Astrocyte of the spinal cord (primary cell): ENCODE measurements around the gene TRAPPC5.

Source experiments
- DNase-seq: peaks from one replicate; pipeline ENCODE4 v3.0.0; 2011; ENCODE audit warnings: low read depth, low spot score
- H3K4me3 ChIP-seq: 2 replicates; pipeline ENCODE4 v1.5.1; 2011; ENCODE audit warnings: low read depth, mild to moderate bottlenecking, low read length, moderate library complexity
- CTCF ChIP-seq: IDR thresholded peaks from 2 replicates; pipeline ENCODE4 v1.5.1; 2012; ENCODE audit warnings: low read depth, mild to moderate bottlenecking, low read length, inconsistent platforms
- in situ Hi-C: cut with HindIII; loops from 2 replicates; pipeline ENCODE4 v1.10.0; 2017; ENCODE audit warnings: low sequenced_read_pairs

The TRAPPC5 gene

DNA sequence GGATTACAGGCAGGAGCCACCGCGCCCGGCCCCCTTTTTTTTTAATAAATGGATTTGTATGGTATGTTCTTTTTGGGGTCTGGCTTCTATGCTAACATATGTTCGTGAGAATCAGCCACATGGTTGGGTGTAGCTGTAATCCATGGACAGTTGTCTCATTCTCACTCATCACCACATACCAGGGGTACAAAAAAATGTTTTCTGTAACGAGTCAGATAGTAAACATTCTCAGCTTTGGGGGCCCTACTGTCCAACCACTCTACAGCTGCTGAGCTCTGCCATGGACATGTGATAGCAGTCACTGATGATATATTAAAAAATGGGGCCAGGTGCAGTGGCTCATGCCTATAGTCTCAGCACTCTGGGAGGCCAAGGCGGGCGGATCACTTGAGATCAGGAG, 16.9 kb upstream of the TRAPPC5 start:
- in situ Hi-C loops = no loop called here

GRCh38 chr19:7665076-7665475, 15.6 kb upstream of the TRAPPC5 start:
- in situ Hi-C loops = no loop called here
- DNase-seq = no peak
- no peak for TF ChIP-seq CTCF
- no peak overlapping the region for H3K4me3 ChIP-seq

More for the DNA sequence above, 16.9 kb upstream of the TRAPPC5 start:
- no peak overlapping the region for H3K4me3 ChIP-seq
- no peak for DNase-seq
- no peak for TF ChIP-seq CTCF

GRCh38 chr19:7668842-7669241, 11.8 kb upstream of the TRAPPC5 start, which contains the start of gene RETN:
RETN (plus strand) TSS chr19:7669049; CDS start chr19:7669327, 278 bp downstream.
- no peak within 1 kb of the TSS for H3K4me3 ChIP-seq

GRCh38 chr19:7669641-7670040, 11.0 kb upstream of the TRAPPC5 start:
- no peak overlapping the region for H3K4me3 ChIP-seq
- no peak for DNase-seq
- in situ Hi-C loops = no loop called here

More at GRCh38 chr19:7668842-7669241, 11.8 kb upstream of the TRAPPC5 start, which contains the start of gene RETN:
- DNase-seq = no peak
- TF ChIP-seq CTCF = no peak
- in situ Hi-C loops = no loop called here

DNA sequence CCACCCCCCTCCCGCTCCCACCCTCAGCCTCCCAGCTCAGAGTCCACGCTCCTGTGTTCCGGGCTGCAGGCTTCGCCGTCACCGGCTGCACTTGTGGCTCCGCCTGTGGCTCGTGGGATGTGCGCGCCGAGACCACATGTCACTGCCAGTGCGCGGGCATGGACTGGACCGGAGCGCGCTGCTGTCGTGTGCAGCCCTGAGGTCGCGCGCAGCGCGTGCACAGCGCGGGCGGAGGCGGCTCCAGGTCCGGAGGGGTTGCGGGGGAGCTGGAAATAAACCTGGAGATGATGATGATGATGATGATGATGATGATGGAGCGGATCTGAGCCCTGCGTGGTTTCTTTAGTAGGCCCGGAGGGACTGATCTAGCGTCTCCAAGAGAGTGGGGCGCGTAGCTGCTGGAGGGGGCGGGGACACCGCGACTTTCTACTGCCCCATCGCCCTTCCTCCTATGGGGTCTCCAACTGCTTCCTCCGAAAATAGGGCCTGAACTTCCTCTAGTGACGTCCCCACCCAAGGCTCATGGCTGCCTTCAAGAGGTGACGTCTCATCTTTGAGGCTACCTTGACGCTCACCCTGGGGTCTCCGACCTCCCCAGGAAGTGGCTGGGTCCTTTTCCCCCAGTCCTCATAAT, 10.4 kb upstream of the TRAPPC5 start:
- in situ Hi-C loops = no loop called here
- H3K4me3 ChIP-seq = no peak overlapping the region
- TF ChIP-seq CTCF = no peak
- no peak for DNase-seq

More at GRCh38 chr19:7669641-7670040, 11.0 kb upstream of the TRAPPC5 start:
- TF ChIP-seq CTCF = no peak

- in situ Hi-C loops = no loop called here
- no peak overlapping the region for H3K4me3 ChIP-seq
- DNase-seq = no peak
- TF ChIP-seq CTCF = no peak
These were observed 9.8 kb upstream of the TRAPPC5 start for GRCh38 chr19:7670790-7671189.

DNA sequence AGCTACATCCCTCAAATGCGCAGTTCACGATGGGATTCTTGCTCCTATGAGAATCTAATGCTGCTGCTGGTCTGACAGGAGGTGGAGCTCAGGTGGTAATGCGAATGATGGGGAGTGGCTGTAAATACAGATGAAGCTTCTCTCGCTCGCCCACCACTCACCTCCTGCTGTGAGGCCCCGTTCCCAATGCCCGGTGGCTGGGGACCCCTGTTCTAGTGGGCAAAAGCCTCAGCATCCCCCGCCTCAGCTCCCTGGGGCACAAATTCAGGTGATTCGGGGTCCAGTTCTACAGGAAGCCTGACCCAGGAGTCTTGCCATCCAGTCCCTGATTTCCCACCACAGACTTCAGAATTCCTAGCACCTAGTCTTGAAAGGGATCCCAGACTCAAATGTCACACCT, 8.1 kb upstream of the TRAPPC5 start:
- in situ Hi-C loops = no loop called here
- no peak for TF ChIP-seq CTCF
- no peak for DNase-seq
- H3K4me3 ChIP-seq = no peak overlapping the region
